Stimulated activated CD4-positive, alpha-beta T cell treated with anti-CD3 and anti-CD28 coated beads, Interleukin-4, amount 100 ng/mL, for 4 hours (primary cell): Measurements from ENCODE around the gene SGO2.

ENCODE experiments used
- DNase-seq, 2 experiments: peaks; one replicate each; pipeline ENCODE4 v3.0.0-alpha.2; 2020

The SGO2 gene

GRCh38 chr2:200525882-200526651, at the start of gene SGO2:
Gene SGO2, plus strand, starts transcription at chr2:200526207. Its CDS starts 6,769 bp downstream, at chr2:200532976.
- peak; percentile 92 to 95 for DNase-seq

GRCh38 chr2:200476836-200477235, 49.2 kb upstream of the SGO2 start:
- no peak for DNase-seq

- no peak for DNase-seq
These were observed 48.3 kb upstream of the SGO2 start for GRCh38 chr2:200477667-200478131.

GRCh38 chr2:200479692-200480265, 46.2 kb upstream of the SGO2 start:
- DNase-seq = no peak

- no peak for DNase-seq
These were observed 43.8 kb upstream of the SGO2 start for GRCh38 chr2:200482194-200482593.

- no peak for DNase-seq
These were observed 42.2 kb upstream of the SGO2 start for GRCh38 chr2:200483729-200484198.

- no peak for DNase-seq
These were observed 41.1 kb upstream of the SGO2 start for GRCh38 chr2:200484934-200485333.

GRCh38 chr2:200486529-200486928, 39.5 kb upstream of the SGO2 start:
- DNase-seq = no peak

GRCh38 chr2:200488169-200488568, 37.8 kb upstream of the SGO2 start:
- DNase-seq = no peak

GRCh38 chr2:200490001-200490400, 36.0 kb upstream of the SGO2 start:
- DNase-seq = no peak

GRCh38 chr2:200492656-200493055, 33.4 kb upstream of the SGO2 start:
- DNase-seq = no peak

- no peak for DNase-seq
These were observed 32.0 kb upstream of the SGO2 start for GRCh38 chr2:200494048-200494447.

- no peak for DNase-seq
These were observed 29.3 kb upstream of the SGO2 start for GRCh38 chr2:200496696-200497095.

GRCh38 chr2:200498402-200499162, 27.4 kb upstream of the SGO2 start:
- no peak for DNase-seq

GRCh38 chr2:200502196-200502595, 23.8 kb upstream of the SGO2 start:
- no peak for DNase-seq

GRCh38 chr2:200506679-200507078, 19.3 kb upstream of the SGO2 start:
- DNase-seq = no peak

GRCh38 chr2:200507179-200507578, 18.8 kb upstream of the SGO2 start:
- DNase-seq = no peak

GRCh38 chr2:200509235-200509611, 16.8 kb upstream of the SGO2 start:
- no peak for DNase-seq

GRCh38 chr2:200509612-200510433, 16.2 kb upstream of the SGO2 start, which contains the start of gene KCTD18:
Gene KCTD18, minus strand, starts transcription at chr2:200510068. Its CDS starts 3,052 bp downstream, at chr2:200507016.
- peak; percentile 88 to 91 for DNase-seq

- DNase-seq = no peak
These were observed 10.9 kb upstream of the SGO2 start for GRCh38 chr2:200515155-200515554.

- DNase-seq = no peak
These were observed 2.8 kb upstream of the SGO2 start for GRCh38 chr2:200523158-200523557.

- no peak for DNase-seq
These were observed 2.4 kb upstream of the SGO2 start for GRCh38 chr2:200523604-200524003.

GRCh38 chr2:200525066-200525465, 941 bp upstream of the SGO2 start:
- no peak for DNase-seq
